HL-60 (cell line): Measurements from ENCODE around the gene ZC3H7A.

Experiments
- POLR2AphosphoS5 ChIP-seq: IDR thresholded peaks from 2 replicates; pipeline ENCODE4 v1.6.1; 2012; ENCODE audit warnings: low read depth
- SPI1 ChIP-seq: IDR thresholded peaks from 2 replicates; pipeline ENCODE4 v1.6.1; 2012; ENCODE audit warnings: low read depth, mild to moderate bottlenecking, borderline replicate concordance
- TF ChIP-seq, protein P1 (sequence below): IDR thresholded peaks from one replicate; pipeline ENCODE4 v1.5.1; 2011; ENCODE audit warnings: low read length, control low read depth, inconsistent platforms; ENCODE audit not compliant: insufficient read depth
- TF ChIP-seq, protein P2 (sequence below): IDR thresholded peaks from 2 replicates; pipeline ENCODE4 v1.6.1; 2012; ENCODE audit warnings: low read depth; ENCODE audit not compliant: insufficient replicate concordance

DNA sequence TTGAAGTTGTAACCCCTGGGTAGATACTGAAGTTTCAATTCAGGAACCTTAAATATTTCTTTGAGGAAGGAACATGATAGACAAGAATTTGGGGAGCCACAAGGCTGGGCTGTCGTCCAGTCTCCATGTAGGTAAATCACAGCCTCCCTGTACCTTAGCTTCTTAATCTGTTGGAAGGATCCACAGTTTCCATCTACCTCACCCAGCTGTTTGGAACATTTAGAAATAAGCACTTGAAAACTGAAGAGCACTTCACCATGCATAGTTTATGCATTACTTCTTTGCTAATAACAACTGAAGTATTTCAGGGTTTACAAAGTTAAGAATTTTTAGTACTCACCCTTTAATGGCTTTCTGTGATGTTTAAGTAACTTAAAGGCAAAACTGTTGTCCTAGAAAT, 71.6 kb downstream of the ZC3H7A start:
- TF ChIP-seq POLR2AphosphoS5, result no peak
- TF ChIP-seq, protein P1, sequence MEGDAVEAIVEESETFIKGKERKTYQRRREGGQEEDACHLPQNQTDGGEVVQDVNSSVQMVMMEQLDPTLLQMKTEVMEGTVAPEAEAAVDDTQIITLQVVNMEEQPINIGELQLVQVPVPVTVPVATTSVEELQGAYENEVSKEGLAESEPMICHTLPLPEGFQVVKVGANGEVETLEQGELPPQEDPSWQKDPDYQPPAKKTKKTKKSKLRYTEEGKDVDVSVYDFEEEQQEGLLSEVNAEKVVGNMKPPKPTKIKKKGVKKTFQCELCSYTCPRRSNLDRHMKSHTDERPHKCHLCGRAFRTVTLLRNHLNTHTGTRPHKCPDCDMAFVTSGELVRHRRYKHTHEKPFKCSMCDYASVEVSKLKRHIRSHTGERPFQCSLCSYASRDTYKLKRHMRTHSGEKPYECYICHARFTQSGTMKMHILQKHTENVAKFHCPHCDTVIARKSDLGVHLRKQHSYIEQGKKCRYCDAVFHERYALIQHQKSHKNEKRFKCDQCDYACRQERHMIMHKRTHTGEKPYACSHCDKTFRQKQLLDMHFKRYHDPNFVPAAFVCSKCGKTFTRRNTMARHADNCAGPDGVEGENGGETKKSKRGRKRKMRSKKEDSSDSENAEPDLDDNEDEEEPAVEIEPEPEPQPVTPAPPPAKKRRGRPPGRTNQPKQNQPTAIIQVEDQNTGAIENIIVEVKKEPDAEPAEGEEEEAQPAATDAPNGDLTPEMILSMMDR, result no peak
- TF ChIP-seq SPI1, result no peak
- TF ChIP-seq, protein P2, sequence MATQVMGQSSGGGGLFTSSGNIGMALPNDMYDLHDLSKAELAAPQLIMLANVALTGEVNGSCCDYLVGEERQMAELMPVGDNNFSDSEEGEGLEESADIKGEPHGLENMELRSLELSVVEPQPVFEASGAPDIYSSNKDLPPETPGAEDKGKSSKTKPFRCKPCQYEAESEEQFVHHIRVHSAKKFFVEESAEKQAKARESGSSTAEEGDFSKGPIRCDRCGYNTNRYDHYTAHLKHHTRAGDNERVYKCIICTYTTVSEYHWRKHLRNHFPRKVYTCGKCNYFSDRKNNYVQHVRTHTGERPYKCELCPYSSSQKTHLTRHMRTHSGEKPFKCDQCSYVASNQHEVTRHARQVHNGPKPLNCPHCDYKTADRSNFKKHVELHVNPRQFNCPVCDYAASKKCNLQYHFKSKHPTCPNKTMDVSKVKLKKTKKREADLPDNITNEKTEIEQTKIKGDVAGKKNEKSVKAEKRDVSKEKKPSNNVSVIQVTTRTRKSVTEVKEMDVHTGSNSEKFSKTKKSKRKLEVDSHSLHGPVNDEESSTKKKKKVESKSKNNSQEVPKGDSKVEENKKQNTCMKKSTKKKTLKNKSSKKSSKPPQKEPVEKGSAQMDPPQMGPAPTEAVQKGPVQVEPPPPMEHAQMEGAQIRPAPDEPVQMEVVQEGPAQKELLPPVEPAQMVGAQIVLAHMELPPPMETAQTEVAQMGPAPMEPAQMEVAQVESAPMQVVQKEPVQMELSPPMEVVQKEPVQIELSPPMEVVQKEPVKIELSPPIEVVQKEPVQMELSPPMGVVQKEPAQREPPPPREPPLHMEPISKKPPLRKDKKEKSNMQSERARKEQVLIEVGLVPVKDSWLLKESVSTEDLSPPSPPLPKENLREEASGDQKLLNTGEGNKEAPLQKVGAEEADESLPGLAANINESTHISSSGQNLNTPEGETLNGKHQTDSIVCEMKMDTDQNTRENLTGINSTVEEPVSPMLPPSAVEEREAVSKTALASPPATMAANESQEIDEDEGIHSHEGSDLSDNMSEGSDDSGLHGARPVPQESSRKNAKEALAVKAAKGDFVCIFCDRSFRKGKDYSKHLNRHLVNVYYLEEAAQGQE, result no peak
